ENCODE data around the gene ABCC5. TPM values are rescaled to one million over a fixed set of nuclear protein-coding genes. Genes with fewer than 3 reads are reported as not detected.
"Not testable (repeated sequence)": the region's sequence is repeated elsewhere in the genome, so short reads cannot be mapped to it uniquely, and the experiment has no call there.

ABCC5 gene
- total and polyA plus RNA-seq, 3 donors from 2014 or later = 35.2 to 77.9 (median 61.5) TPM

GRCh38 chr3:184031187-184031792 is 13.6 kb upstream of the ABCC5 start, which contains the start of gene HTR3D:
TSS of gene HTR3D (plus strand) at chr3:184031742. CDS start at chr3:184031742, 0 bp downstream.
- no peak within 1 kb of the TSS for H3K4me3 ChIP-seq
- intact Hi-C loops (cut with DNase I; ENCODE audit: low total_unique reads) = no loop called here
- no peak within 1 kb of the TSS for H3K27ac ChIP-seq
- H3K4me1 ChIP-seq = no peaks in the 10 kb centered on the region
- no peak for TF ChIP-seq POLR2A (IDR thresholded peaks at IDR 0.05)
- no peaks in the 10 kb centered on the region for H3K27me3 ChIP-seq
- WGBS, 2 donors = 71 to 76% methylated on average over 4 of the region's 4 CpGs
- no peak for DNase-seq
- H3K36me3 ChIP-seq (ENCODE audit: low read depth, missing control alignments) = no peaks in the 10 kb centered on the region
- H3K9me3 ChIP-seq = no peaks in the 10 kb centered on the region

- H3K4me1 ChIP-seq = no peaks in the 10 kb centered on the region
- H3K4me3 ChIP-seq = no peak overlapping the region
- TF ChIP-seq POLR2A (IDR thresholded peaks at IDR 0.05) (no peak), CTCF (IDR thresholded peaks at IDR 0.05) (no peak)
- H3K9me3 ChIP-seq = no peaks in the 10 kb centered on the region
- DNase-seq = no peak
- WGBS, 2 donors = 90 to 100% methylated on average over 1 to 3 of the region's 3 CpGs
- no peaks in the 10 kb centered on the region for H3K27me3 ChIP-seq
- intact Hi-C loops (cut with DNase I; ENCODE audit: low total_unique reads) = no loop called here
- no peak overlapping the region for H3K27ac ChIP-seq
- no peaks in the 10 kb centered on the region for H3K36me3 ChIP-seq (ENCODE audit: low read depth, missing control alignments)
Observed at GRCh38 chr3:184030536-184030935, 12.9 kb upstream of the ABCC5 start.

GRCh38 chr3:184029443-184029842 is 11.8 kb upstream of the ABCC5 start:
- no peaks in the 10 kb centered on the region for H3K36me3 ChIP-seq (ENCODE audit: low read depth, missing control alignments)
- no peaks in the 10 kb centered on the region for H3K9me3 ChIP-seq
- 62 to 73% methylated on average over 2 of the region's 2 CpGs for WGBS, 2 donors
- intact Hi-C loops (cut with DNase I; ENCODE audit: low total_unique reads) = no loop called here
- H3K27ac ChIP-seq = no peak overlapping the region
- H3K27me3 ChIP-seq = no peaks in the 10 kb centered on the region
- no peak for DNase-seq
- no peak overlapping the region for H3K4me3 ChIP-seq
- no peaks in the 10 kb centered on the region for H3K4me1 ChIP-seq
- TF ChIP-seq POLR2A (IDR thresholded peaks at IDR 0.05) (no peak), CTCF (IDR thresholded peaks at IDR 0.05) (no peak)

GRCh38 chr3:184028275-184028890 is 10.7 kb upstream of the ABCC5 start:
- intact Hi-C loops (cut with DNase I; ENCODE audit: low total_unique reads); H3K27ac ChIP-seq; H3K9me3 ChIP-seq; H3K36me3 ChIP-seq (ENCODE audit: low read depth, missing control alignments); DNase-seq; H3K4me1 ChIP-seq; H3K27me3 ChIP-seq; H3K4me3 ChIP-seq: not testable (repeated sequence)
- 79 to 94% methylated on average over 1 of the region's 1 CpG for WGBS, 2 donors

- H3K9me3 ChIP-seq; DNase-seq; H3K4me3 ChIP-seq; H3K27me3 ChIP-seq; H3K27ac ChIP-seq; H3K36me3 ChIP-seq (ENCODE audit: low read depth, missing control alignments); intact Hi-C loops (cut with DNase I; ENCODE audit: low total_unique reads); H3K4me1 ChIP-seq: not testable (repeated sequence)
- 57 to 68% methylated on average over 5 of the region's 5 CpGs for WGBS, 2 donors
Observed at GRCh38 chr3:184025256-184025655, 7.6 kb upstream of the ABCC5 start.

- no peak overlapping the region for H3K27ac ChIP-seq
- TF ChIP-seq POLR2A (IDR thresholded peaks at IDR 0.05) (no peak), CTCF (IDR thresholded peaks at IDR 0.05) (no peak)
- H3K4me3 ChIP-seq = no peak overlapping the region
- no peaks in the 10 kb centered on the region for H3K4me1 ChIP-seq
- H3K9me3 ChIP-seq = no peaks in the 10 kb centered on the region
- no peak for DNase-seq
- H3K36me3 ChIP-seq (ENCODE audit: low read depth, missing control alignments) = no peaks in the 10 kb centered on the region
- intact Hi-C loops (cut with DNase I; ENCODE audit: low total_unique reads) = no loop called here
- no peaks in the 10 kb centered on the region for H3K27me3 ChIP-seq
- WGBS, 2 donors = 73 to 74% methylated on average over 7 of the region's 7 CpGs
Observed at GRCh38 chr3:184022323-184022722, 4.6 kb upstream of the ABCC5 start.
